IPS-15b (cell line): ENCODE measurements around the gene HHIPL1.

Experiments
- H3K27me3 ChIP-seq: one replicate; pipeline ENCODE4 v1.6.1; 2013; ENCODE audit warnings: low read length; ENCODE audit not compliant: control insufficient read depth, insufficient read depth
- H3K36me3 ChIP-seq: one replicate; pipeline ENCODE4 v1.6.1; 2013; ENCODE audit warnings: low read length; ENCODE audit not compliant: control insufficient read depth, insufficient read depth
- H3K4me1 ChIP-seq: one replicate; pipeline ENCODE4 v1.6.1; 2013; ENCODE audit warnings: mild to moderate bottlenecking, low read length; ENCODE audit not compliant: control insufficient read depth, insufficient read depth
- H3K4me3 ChIP-seq: one replicate; pipeline ENCODE4 v1.5.1; 2013; ENCODE audit warnings: low read depth, low read length
- H3K9ac ChIP-seq: one replicate; pipeline ENCODE4 v1.6.1; 2013; ENCODE audit warnings: low read depth, mild to moderate bottlenecking, low read length
- H3K9me3 ChIP-seq: one replicate; pipeline ENCODE4 v1.6.1; 2013; ENCODE audit warnings: mild to moderate bottlenecking, low read length; ENCODE audit not compliant: control insufficient read depth, insufficient read depth

The HHIPL1 gene

DNA sequence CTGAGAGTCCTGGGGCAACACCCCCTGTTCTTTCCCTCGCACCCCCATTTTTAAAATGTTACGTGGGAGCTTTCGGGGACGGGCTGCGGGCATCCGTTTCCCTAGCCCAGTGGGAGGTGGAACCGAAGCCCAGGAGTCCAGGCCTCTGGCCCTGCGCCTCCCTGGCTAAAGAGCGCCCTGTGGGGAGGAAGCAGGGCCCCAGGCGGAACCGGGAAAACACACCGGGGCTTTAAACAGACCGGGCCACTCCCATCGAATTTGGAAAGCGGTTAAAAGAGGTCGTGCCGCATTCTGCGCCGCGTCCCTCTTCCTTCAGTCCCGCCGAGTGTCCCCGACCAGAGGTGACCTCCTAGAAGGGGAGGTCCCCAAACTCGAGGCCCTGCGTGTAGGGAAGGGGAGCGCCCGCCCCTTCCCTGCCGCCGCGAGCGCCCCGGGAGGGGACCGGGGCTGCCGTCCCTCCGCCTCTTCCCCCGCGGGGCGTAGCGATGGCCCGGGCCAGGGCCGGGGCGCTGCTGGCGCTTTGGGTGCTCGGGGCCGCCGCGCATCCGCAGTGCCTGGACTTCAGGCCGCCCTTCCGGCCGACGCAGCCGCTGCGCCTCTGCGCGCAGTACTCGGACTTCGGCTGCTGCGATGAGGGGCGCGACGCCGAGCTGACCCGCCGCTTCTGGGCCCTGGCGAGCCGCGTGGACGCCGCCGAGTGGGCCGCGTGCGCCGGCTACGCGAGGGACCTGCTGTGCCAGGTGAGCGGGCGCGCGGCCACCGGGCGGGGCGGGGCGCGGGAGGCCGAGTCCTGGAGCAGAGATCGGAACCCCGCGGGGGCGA, at the start of gene HHIPL1:
Gene HHIPL1, plus strand, starts transcription at position 407 of the 822 bp plus-strand sequence. Its CDS starts 79 bp downstream, at position 486.
- H3K36me3 ChIP-seq = no peaks in the 10 kb centered on the region
- peak within 1 kb of the TSS; percentile 37 for H3K9ac ChIP-seq
- peak within 1 kb of the TSS; percentile 43 for H3K4me3 ChIP-seq
- no peaks in the 10 kb centered on the region for H3K9me3 ChIP-seq
- H3K4me1 ChIP-seq = peaks cover 6% of the 10 kb centered on the region
- peaks cover 19% of the 10 kb centered on the region for H3K27me3 ChIP-seq

- peaks cover 11% of the 10 kb centered on the region for H3K4me1 ChIP-seq
- no peaks in the 10 kb centered on the region for H3K27me3 ChIP-seq
- no peak overlapping the region for H3K4me3 ChIP-seq
- no peaks in the 10 kb centered on the region for H3K9me3 ChIP-seq
- H3K36me3 ChIP-seq = peaks cover 2% of the 10 kb centered on the region
- no peak overlapping the region for H3K9ac ChIP-seq
Measured at GRCh38 chr14:99595524-99595923, 49.4 kb upstream of the HHIPL1 start.

- Histone ChIP-seq H3K4me3 (no peak overlapping the region), H3K27me3 (no peaks in the 10 kb centered on the region), H3K9ac (no peak overlapping the region), H3K9me3 (no peaks in the 10 kb centered on the region), H3K4me1 (peaks cover 12% of the 10 kb centered on the region), H3K36me3 (peaks cover 2% of the 10 kb centered on the region)
Measured at GRCh38 chr14:99596071-99596627, 48.8 kb upstream of the HHIPL1 start.

GRCh38 chr14:99596772-99597171, 48.2 kb upstream of the HHIPL1 start:
- peaks cover 16% of the 10 kb centered on the region for H3K4me1 ChIP-seq
- H3K27me3 ChIP-seq = peaks cover 2% of the 10 kb centered on the region
- H3K9me3 ChIP-seq = no peaks in the 10 kb centered on the region
- peaks cover 2% of the 10 kb centered on the region for H3K36me3 ChIP-seq
- H3K4me3 ChIP-seq = no peak overlapping the region
- H3K9ac ChIP-seq = no peak overlapping the region

DNA sequence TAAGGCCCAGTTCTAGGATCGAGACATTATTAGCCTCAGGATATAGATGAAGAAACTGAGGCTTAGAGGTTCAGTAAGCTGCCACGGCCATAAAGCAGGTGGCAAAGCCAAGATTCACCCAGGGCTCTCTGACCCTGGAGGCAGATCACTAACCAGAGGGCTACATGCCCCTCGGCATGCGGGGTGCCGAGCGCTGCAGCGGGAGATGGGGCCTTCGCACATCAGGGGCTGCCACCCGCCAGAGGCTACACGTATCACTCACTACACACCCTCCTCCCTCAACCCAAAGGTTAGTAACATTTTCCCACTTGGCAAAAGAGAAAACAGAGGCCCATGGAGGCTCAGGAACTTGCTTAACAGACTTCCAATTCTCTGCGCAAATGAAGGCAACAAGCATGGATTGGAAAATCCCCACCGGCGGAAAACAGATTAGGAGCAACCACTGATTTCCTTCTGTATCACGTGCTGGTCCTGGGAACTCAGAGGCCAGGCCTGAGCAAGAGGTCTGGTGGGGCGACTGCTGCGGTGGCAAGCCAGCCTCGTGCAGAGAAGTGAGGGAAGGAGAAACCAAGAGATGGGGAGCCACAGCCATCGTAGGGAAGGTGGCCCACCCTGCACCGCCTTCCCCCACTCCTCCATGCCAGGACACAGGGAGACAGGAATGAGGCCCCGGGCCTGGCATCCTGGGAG, 46.9 kb upstream of the HHIPL1 start:
- peaks cover 13% of the 10 kb centered on the region for H3K27me3 ChIP-seq
- peaks cover 9% of the 10 kb centered on the region for H3K4me1 ChIP-seq
- H3K36me3 ChIP-seq = peaks cover 2% of the 10 kb centered on the region

GRCh38 chr14:99598774-99599173, 46.2 kb upstream of the HHIPL1 start:
- Histone ChIP-seq H3K36me3 (peaks cover 2% of the 10 kb centered on the region), H3K4me1 (peaks cover 9% of the 10 kb centered on the region), H3K9ac (no peak overlapping the region)

More for the DNA sequence above, 46.9 kb upstream of the HHIPL1 start:
- H3K9ac ChIP-seq = no peak overlapping the region
- H3K9me3 ChIP-seq = no peaks in the 10 kb centered on the region
- H3K4me3 ChIP-seq = no peak overlapping the region

GRCh38 chr14:99599393-99599792, 45.5 kb upstream of the HHIPL1 start:
- Histone ChIP-seq H3K4me3 (no peak overlapping the region), H3K9me3 (no peaks in the 10 kb centered on the region), H3K27me3 (peaks cover 17% of the 10 kb centered on the region), H3K36me3 (no peaks in the 10 kb centered on the region), H3K9ac (no peak overlapping the region), H3K4me1 (peaks cover 9% of the 10 kb centered on the region)

More at GRCh38 chr14:99598774-99599173, 46.2 kb upstream of the HHIPL1 start:
- H3K9me3 ChIP-seq = no peaks in the 10 kb centered on the region
- H3K27me3 ChIP-seq = peaks cover 17% of the 10 kb centered on the region
- H3K4me3 ChIP-seq = no peak overlapping the region

- H3K27me3 ChIP-seq = peaks cover 17% of the 10 kb centered on the region
- no peak overlapping the region for H3K9ac ChIP-seq
- peaks cover 9% of the 10 kb centered on the region for H3K4me1 ChIP-seq
- H3K36me3 ChIP-seq = no peaks in the 10 kb centered on the region
- H3K4me3 ChIP-seq = no peak overlapping the region
- no peaks in the 10 kb centered on the region for H3K9me3 ChIP-seq
Measured at GRCh38 chr14:99600232-99600888, 44.6 kb upstream of the HHIPL1 start.

- peaks cover 27% of the 10 kb centered on the region for H3K27me3 ChIP-seq
- no peaks in the 10 kb centered on the region for H3K36me3 ChIP-seq
- no peak overlapping the region for H3K9ac ChIP-seq
- H3K4me3 ChIP-seq = no peak overlapping the region
- H3K4me1 ChIP-seq = peaks cover 9% of the 10 kb centered on the region
- no peaks in the 10 kb centered on the region for H3K9me3 ChIP-seq
Measured at GRCh38 chr14:99601361-99601831, 43.5 kb upstream of the HHIPL1 start.

DNA sequence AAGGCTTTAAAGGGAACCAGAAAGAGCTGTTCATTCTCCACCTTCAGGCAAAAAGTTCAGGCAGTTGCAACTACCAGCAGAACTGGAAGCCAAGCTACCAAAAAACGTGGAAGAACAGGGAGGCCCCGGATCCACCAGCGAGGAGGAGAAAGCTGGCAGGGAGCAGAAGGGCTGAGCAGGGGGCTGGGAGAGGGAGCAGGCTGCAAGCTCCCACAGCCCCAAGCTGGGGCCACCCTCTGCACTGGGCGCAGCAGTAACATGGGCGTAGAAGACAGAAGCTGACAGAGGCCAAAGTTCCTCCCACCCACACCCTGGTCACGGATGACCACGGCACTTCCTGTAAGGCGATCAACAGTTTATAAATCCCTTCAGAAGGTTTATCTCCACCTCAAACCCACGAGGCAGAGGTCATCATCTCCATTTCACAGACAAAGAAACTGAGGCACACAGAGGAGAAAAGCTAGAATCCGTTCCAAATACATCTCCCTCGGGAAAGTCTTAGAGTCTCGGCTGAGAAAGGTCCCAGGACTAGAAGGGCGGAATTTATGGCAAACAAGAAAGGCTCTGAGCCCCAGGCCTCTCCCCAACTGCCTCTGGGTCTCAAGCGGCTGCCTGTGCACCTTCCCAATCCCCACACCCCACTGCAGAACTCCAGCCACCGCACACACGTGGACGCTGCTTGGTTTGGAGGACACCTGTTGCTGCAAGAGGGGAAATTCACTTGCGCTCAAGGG, 42.7 kb upstream of the HHIPL1 start:
- peaks cover 9% of the 10 kb centered on the region for H3K4me1 ChIP-seq
- H3K4me3 ChIP-seq = peak overlapping the region; percentile 44
- no peak overlapping the region for H3K9ac ChIP-seq
- peaks cover 29% of the 10 kb centered on the region for H3K27me3 ChIP-seq
- no peaks in the 10 kb centered on the region for H3K36me3 ChIP-seq
- H3K9me3 ChIP-seq = no peaks in the 10 kb centered on the region
